Measurements from ENCODE around the gene EPB41L4A.

DNA sequence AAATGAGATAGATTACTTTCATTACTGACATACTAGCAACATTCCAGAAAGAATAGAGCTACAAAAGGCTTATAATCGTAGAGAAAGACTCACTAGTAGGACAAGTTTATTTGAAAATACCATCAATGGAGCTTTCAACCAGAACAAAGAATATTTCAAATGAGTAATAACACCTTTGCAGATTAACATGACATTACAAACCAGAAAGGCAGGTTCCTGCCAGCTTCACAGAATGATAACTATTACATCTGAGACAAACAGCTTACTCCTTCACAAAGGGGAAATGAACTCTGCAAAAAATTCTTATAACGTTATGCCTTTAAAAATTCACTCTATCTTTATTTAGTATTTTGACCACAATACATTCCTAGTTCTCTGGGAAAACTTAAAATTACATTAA, 103.1 kb downstream of the EPB41L4A start:
- TF ChIP-seq, protein P1, sequence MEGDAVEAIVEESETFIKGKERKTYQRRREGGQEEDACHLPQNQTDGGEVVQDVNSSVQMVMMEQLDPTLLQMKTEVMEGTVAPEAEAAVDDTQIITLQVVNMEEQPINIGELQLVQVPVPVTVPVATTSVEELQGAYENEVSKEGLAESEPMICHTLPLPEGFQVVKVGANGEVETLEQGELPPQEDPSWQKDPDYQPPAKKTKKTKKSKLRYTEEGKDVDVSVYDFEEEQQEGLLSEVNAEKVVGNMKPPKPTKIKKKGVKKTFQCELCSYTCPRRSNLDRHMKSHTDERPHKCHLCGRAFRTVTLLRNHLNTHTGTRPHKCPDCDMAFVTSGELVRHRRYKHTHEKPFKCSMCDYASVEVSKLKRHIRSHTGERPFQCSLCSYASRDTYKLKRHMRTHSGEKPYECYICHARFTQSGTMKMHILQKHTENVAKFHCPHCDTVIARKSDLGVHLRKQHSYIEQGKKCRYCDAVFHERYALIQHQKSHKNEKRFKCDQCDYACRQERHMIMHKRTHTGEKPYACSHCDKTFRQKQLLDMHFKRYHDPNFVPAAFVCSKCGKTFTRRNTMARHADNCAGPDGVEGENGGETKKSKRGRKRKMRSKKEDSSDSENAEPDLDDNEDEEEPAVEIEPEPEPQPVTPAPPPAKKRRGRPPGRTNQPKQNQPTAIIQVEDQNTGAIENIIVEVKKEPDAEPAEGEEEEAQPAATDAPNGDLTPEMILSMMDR (IDR thresholded peaks at IDR 0.05), result no peak
- TF ChIP-seq POLR2A (IDR thresholded peaks at IDR 0.05), result no peak

All from lower leg skin (tissue), 3 donors.